H1 (cell line): Measurements from ENCODE around the gene PAGE2. TPM values are rescaled to one million over a fixed set of nuclear protein-coding genes. Genes with fewer than 3 reads are reported as not detected.

Source experiments
- CTCF ChIA-PET: fragments of 300-600 bp; sonication (Branson Sonifier 250); formaldehyde crosslinking; loops from one replicate; lab custom pipeline; 2021; ENCODE audit not compliant: partially characterized antibody; lab: Charles Lee
- POLR2A ChIA-PET: fragments of 300-600 bp; sonication (Branson Sonifier 250); formaldehyde crosslinking; loops from one replicate; lab custom pipeline; 2021; ENCODE audit warnings: inconsistent platforms; ENCODE audit not compliant: partially characterized antibody; lab: Charles Lee
- DNase-seq, 2 experiments: peaks; one replicate each; pipeline versions ENCODE4 v3.0.0 to v3.0.0-alpha.2; 2010 to 2022; ENCODE audit warnings: low spot score in 2 of 2, low read depth in 1 of 2, mixed read lengths in 1 of 2
- FAIRE-seq: peaks from 2 replicates; lab custom pipeline; 2011; peaks lifted over from hg19 to GRCh38; lab: Jason Lieb, UNC
- H2AFZ ChIP-seq: 2 replicates; pipeline ENCODE4 v1.8.1; 2012; ENCODE audit warnings: low read length, inconsistent platforms
- H2AK5ac ChIP-seq: 2 replicates; pipeline ENCODE4 v1.6.1; 2013; ENCODE audit warnings: low read depth, low read length
- H2BK120ac ChIP-seq: replicated peaks from 2 replicates; pipeline ENCODE3; 2013; ENCODE audit warnings: low read depth, low read length, inconsistent platforms
- H2BK12ac ChIP-seq: 2 replicates; pipeline ENCODE4 v1.6.1; 2013; ENCODE audit warnings: low read depth, low read length
- H2BK15ac ChIP-seq: 2 replicates; pipeline ENCODE4 v1.6.1; 2013; ENCODE audit warnings: low read length
- H2BK20ac ChIP-seq: 2 replicates; pipeline ENCODE4 v1.6.1; 2013; ENCODE audit warnings: low read length
- H2BK5ac ChIP-seq: 2 replicates; pipeline ENCODE4 v1.6.1; 2013; ENCODE audit warnings: low read depth, low read length
- H3K14ac ChIP-seq: 2 replicates; pipeline ENCODE4 v1.6.1; 2013; ENCODE audit warnings: inconsistent platforms; ENCODE audit not compliant: insufficient read length
- H3K18ac ChIP-seq: 2 replicates; pipeline ENCODE4 v1.6.1; 2013; ENCODE audit warnings: low read length; ENCODE audit errors: extremely low read depth
- H3K23ac ChIP-seq: 2 replicates; pipeline ENCODE4 v1.6.1; 2013; ENCODE audit warnings: inconsistent platforms; ENCODE audit not compliant: insufficient read length
- H3K23me2 ChIP-seq: 2 replicates; pipeline ENCODE4 v1.6.1; 2013; ENCODE audit warnings: low read depth, low read length
- H3K27ac ChIP-seq: 2 replicates; pipeline ENCODE4 v1.6.1; 2011; ENCODE audit warnings: low read depth, low read length, inconsistent platforms
- H3K27me3 ChIP-seq, 4 experiments: replicated peaks in 1 of 4; 1 replicate in 1 of 4; 2 replicates in 3 of 4; pipeline versions ENCODE4 v1.6.1 to v1.8.1; 2011 to 2013; ENCODE audit warnings: low read length in 3 of 4, mild to moderate bottlenecking in 3 of 4, inconsistent platforms in 2 of 4, mixed read lengths in 2 of 4, moderate library complexity in 1 of 4; ENCODE audit not compliant: control insufficient read depth in 3 of 4, insufficient read depth in 3 of 4; ENCODE audit errors: extremely low read depth in 1 of 4
- H3K36me3 ChIP-seq, 4 experiments: 2 replicates each; pipeline versions ENCODE4 v1.6.1 to v1.8.1; 2011 to 2013; ENCODE audit warnings: mild to moderate bottlenecking in 4 of 4, low read length in 3 of 4, moderate library complexity in 2 of 4, control low read depth in 1 of 4, inconsistent platforms in 1 of 4; ENCODE audit not compliant: insufficient read depth in 4 of 4, control insufficient read depth in 2 of 4
- H3K4ac ChIP-seq: replicated peaks from 2 replicates; pipeline ENCODE3; 2013; ENCODE audit warnings: low read length, low read depth, mixed read lengths, inconsistent platforms; ENCODE audit not compliant: insufficient read length
- H3K4me1 ChIP-seq, 4 experiments: replicated peaks in 1 of 4; 1 replicate in 1 of 4; 2 replicates in 3 of 4; pipeline versions ENCODE4 v1.6.1 to v1.8.1; 2011 to 2013; ENCODE audit warnings: low read length in 3 of 4, inconsistent platforms in 2 of 4, mixed read lengths in 1 of 4; ENCODE audit not compliant: insufficient read depth in 4 of 4, control insufficient read depth in 3 of 4
- H3K4me2 ChIP-seq, 2 experiments: 2 replicates each; pipeline versions ENCODE4 v1.6.1 to v1.8.1; 2011 to 2013; ENCODE audit warnings: low read depth in 2 of 2, low read length in 2 of 2, control low read depth in 1 of 2, inconsistent platforms in 1 of 2, mild to moderate bottlenecking in 1 of 2; ENCODE audit not compliant: insufficient read depth in 1 of 2
- H3K4me3 ChIP-seq, 4 experiments: fragments of 200-600, 300-600 bp in 1 of 4; sonication (generic), shearing (Covaris generic), sonication (Bioruptor Twin) in 1 of 4; 2 replicates each; pipeline versions ENCODE4 v1.5.1 to v1.8.1; 2011 to 2016; ENCODE audit warnings: low read length in 4 of 4, low read depth in 3 of 4, control low read depth in 2 of 4, inconsistent platforms in 2 of 4, mild to moderate bottlenecking in 2 of 4, mixed read lengths in 1 of 4, moderate library complexity in 1 of 4; ENCODE audit not compliant: insufficient read depth in 2 of 4; ENCODE audit errors: extremely low read depth in 1 of 4
- H3K56ac ChIP-seq: replicated peaks from 2 replicates; pipeline ENCODE3; 2013; ENCODE audit warnings: low read depth, mild to moderate bottlenecking, mixed read lengths, low read length, inconsistent platforms; ENCODE audit not compliant: insufficient read length
- H3K79me1 ChIP-seq: 2 replicates; pipeline ENCODE4 v1.6.1; 2013; ENCODE audit warnings: low read depth, low read length, control low read depth
- H3K79me2 ChIP-seq, 2 experiments: 2 replicates each; pipeline versions ENCODE4 v1.6.1 to v1.8.1; 2012 to 2013; ENCODE audit warnings: low read length in 2 of 2, mild to moderate bottlenecking in 2 of 2, inconsistent platforms in 1 of 2; ENCODE audit not compliant: insufficient read depth in 2 of 2, control insufficient read depth in 1 of 2
- H3K9ac ChIP-seq, 4 experiments: replicated peaks in 1 of 4; 1 replicate in 1 of 4; 2 replicates in 3 of 4; pipeline versions ENCODE4 v1.6.1 to v1.8.1; 2011 to 2013; ENCODE audit warnings: low read depth in 3 of 4, low read length in 3 of 4, control low read depth in 2 of 4, mild to moderate bottlenecking in 2 of 4, moderate library complexity in 2 of 4, inconsistent platforms in 1 of 4; ENCODE audit errors: extremely low read depth in 1 of 4
- H3K9me3 ChIP-seq, 2 experiments: 2 replicates each; pipeline versions ENCODE4 v1.6.1 to v1.8.1; 2012 to 2013; ENCODE audit warnings: mild to moderate bottlenecking in 2 of 2, moderate library complexity in 2 of 2, control low read depth in 1 of 2, inconsistent platforms in 1 of 2, low read depth in 1 of 2, low read length in 1 of 2, mixed read lengths in 1 of 2; ENCODE audit not compliant: insufficient read depth in 2 of 2
- H4K20me1 ChIP-seq, 2 experiments: replicated peaks in 1 of 2; 2 replicates each; pipeline versions ENCODE3 to v1.8.1; 2011 to 2013; ENCODE audit warnings: inconsistent platforms in 2 of 2, low read length in 2 of 2, mild to moderate bottlenecking in 1 of 2; ENCODE audit not compliant: insufficient read depth in 2 of 2, control insufficient read depth in 1 of 2
- H4K5ac ChIP-seq: 2 replicates; pipeline ENCODE4 v1.6.1; 2013; ENCODE audit warnings: low read length, low read depth, mixed read lengths, inconsistent platforms; ENCODE audit not compliant: insufficient read length
- H4K8ac ChIP-seq: 2 replicates; pipeline ENCODE4 v1.8.0; 2013; ENCODE audit warnings: mild to moderate bottlenecking, moderate library complexity, low read length, inconsistent platforms; ENCODE audit not compliant: insufficient read depth; ENCODE audit errors: extremely low read depth
- H4K91ac ChIP-seq: replicated peaks from 2 replicates; pipeline ENCODE3; 2013; ENCODE audit warnings: low read length, mixed read lengths, inconsistent platforms; ENCODE audit not compliant: insufficient read length
- ATF2 ChIP-seq: IDR thresholded peaks from 2 replicates; pipeline ENCODE4 v1.6.1; 2012; ENCODE audit warnings: low read length, inconsistent platforms
- CEBPB ChIP-seq: IDR thresholded peaks from 2 replicates; pipeline ENCODE4 v1.6.1; 2012; ENCODE audit warnings: low read depth, low read length
- CHD1 ChIP-seq: IDR thresholded peaks from 2 replicates; pipeline ENCODE4 v1.6.1; 2012; ENCODE audit warnings: low read depth, low read length, improper control_type of control experiment
- MAFK ChIP-seq: IDR thresholded peaks from 2 replicates; pipeline ENCODE4 v1.6.1; 2012; ENCODE audit warnings: low read depth, mild to moderate bottlenecking, improper control_type of control experiment, low read length
- POU5F1 ChIP-seq: IDR thresholded peaks from 2 replicates; pipeline ENCODE4 v1.6.1; 2011; ENCODE audit warnings: low read depth, mild to moderate bottlenecking, low read length, moderate library complexity
- RFX5 ChIP-seq: IDR thresholded peaks from 2 replicates; pipeline ENCODE4 v1.6.1; 2011; ENCODE audit warnings: low read depth, low read length, improper control_type of control experiment, borderline replicate concordance
- RXRA ChIP-seq: IDR thresholded peaks from 2 replicates; pipeline ENCODE4 v1.6.1; 2011; ENCODE audit warnings: low read depth, mild to moderate bottlenecking, low read length, moderate library complexity; ENCODE audit not compliant: insufficient read depth
- SP2 ChIP-seq: IDR thresholded peaks from 2 replicates; pipeline ENCODE4 v1.6.1; 2012; ENCODE audit warnings: mild to moderate bottlenecking, low read length, inconsistent platforms
- TEAD4 ChIP-seq: IDR thresholded peaks from 2 replicates; pipeline ENCODE4 v1.6.1; 2012; ENCODE audit warnings: low read depth, low read length, inconsistent platforms, mixed read lengths
- USF2 ChIP-seq: IDR thresholded peaks from 2 replicates; pipeline ENCODE4 v1.6.1; 2011; ENCODE audit warnings: low read length, improper control_type of control experiment
- YY1 ChIP-seq: IDR thresholded peaks from 2 replicates; pipeline ENCODE4 v1.6.1; 2011; ENCODE audit warnings: low read depth, mild to moderate bottlenecking, low read length
- WGBS, 2 experiments: shearing (Covaris generic) in 1 of 2; methylation state at CpG; one replicate each; pipeline versions ENCODE4 v1.1.6 to v1.1.7; 2013 to 2015; ENCODE audit warnings: low lambda C conversion rate in 2 of 2, mixed read lengths in 2 of 2, inconsistent platforms in 1 of 2, low coverage in 1 of 2, missing lambda C conversion rate in 1 of 2; ENCODE audit not compliant: insufficient replicate concordance in 2 of 2, insufficient coverage in 1 of 2, insufficient read length in 1 of 2; ENCODE audit errors: extremely low coverage in 1 of 2, missing lambda C conversion rate in 1 of 2; 5-methylcytosine and 5-hydroxymethylcytosine counted together
- polyA plus RNA-seq, 7 experiments: library from polyadenylated mRNA; depleted of rRNA in 3 of 7; stranded (reverse) in 5 of 7; unstranded in 2 of 7; fragments of >200 nt in 5 of 7; fragments of 200-250 nt in 2 of 7; gene quantifications; 1 replicate in 5 of 7; 2 replicates in 1 of 7; 4 replicates in 1 of 7; pipeline versions ENCODE4 v1.2.1 to v1.2.3, GENCODE V29; 2011 to 2013; ENCODE audit warnings: missing spikeins in 2 of 7, mixed read lengths in 2 of 7
- total RNA-seq: library from RNA; stranded (reverse); fragmentation: NEBNext Ultra II Directional; extraction: Animal tissue kit (Norgen Biotek cat#: 25700); gene quantifications from 2 replicates; pipeline ENCODE4 v1.2.1, GENCODE V29; 2021

PAGE2 gene
- total and polyA plus RNA-seq, 2 of the 8 experiments (the other 6 are each of a cell fraction or from before 2014, with no cell fraction given): not detected

GRCh38 chrX:55111578-55112254 is 22.9 kb downstream of the PAGE2 start:
- Histone ChIP-seq H2BK12ac (no peak overlapping the region), H3K27ac (no peak overlapping the region), H4K20me1 (no peaks in the 10 kb centered on the region), H3K23me2 (no peaks in the 10 kb centered on the region), H3K36me3 (no peaks in the 10 kb centered on the region), H3K14ac (no peak overlapping the region), H3K79me2 (no peaks in the 10 kb centered on the region), H3K56ac (no peak overlapping the region), H3K4me2 (no peak overlapping the region), H3K79me1 (no peaks in the 10 kb centered on the region), H2AFZ (no peak overlapping the region), H3K4me1 (no peaks in the 10 kb centered on the region), H4K8ac (no peak overlapping the region), H3K18ac (no peak overlapping the region), H3K23ac (no peak overlapping the region), H2AK5ac (no peak overlapping the region), H3K27me3 (no peaks in the 10 kb centered on the region), H4K5ac (no peak overlapping the region), H2BK15ac (no peak overlapping the region), H2BK120ac (no peak overlapping the region), H3K4ac (no peak overlapping the region), H3K9me3 (peaks cover 0 to 2% of the 10 kb centered on the region in 2 experiments; a peak in 1 of 4 replicates), H3K4me3 (no peak overlapping the region), H3K9ac (no peak overlapping the region), H2BK5ac (no peak overlapping the region), H4K91ac (no peak overlapping the region), H2BK20ac (no peak overlapping the region)
- ChIA-PET POLR2A (no interaction called here), CTCF (no interaction called here)
- FAIRE-seq (no peak), DNase-seq (no peak)
- WGBS, 2 experiments: 88% methylated on average over 7 of the region's 8 CpGs; no CpG with 5 or more reads in 1 of the 2 experiments
- no peak for TF ChIP-seq RXRA
- TF ChIP-seq USF2: no peak
- no peak for TF ChIP-seq RFX5
- TF ChIP-seq TEAD4: no peak
- TF ChIP-seq MAFK: no peak
- no peak for TF ChIP-seq YY1
- TF ChIP-seq CHD1: no peak
- no peak for TF ChIP-seq POU5F1
- TF ChIP-seq CEBPB: no peak
- TF ChIP-seq ATF2: no peak
- TF ChIP-seq SP2: no peak
